ENCODE results near the gene FBXO36.

DNA sequence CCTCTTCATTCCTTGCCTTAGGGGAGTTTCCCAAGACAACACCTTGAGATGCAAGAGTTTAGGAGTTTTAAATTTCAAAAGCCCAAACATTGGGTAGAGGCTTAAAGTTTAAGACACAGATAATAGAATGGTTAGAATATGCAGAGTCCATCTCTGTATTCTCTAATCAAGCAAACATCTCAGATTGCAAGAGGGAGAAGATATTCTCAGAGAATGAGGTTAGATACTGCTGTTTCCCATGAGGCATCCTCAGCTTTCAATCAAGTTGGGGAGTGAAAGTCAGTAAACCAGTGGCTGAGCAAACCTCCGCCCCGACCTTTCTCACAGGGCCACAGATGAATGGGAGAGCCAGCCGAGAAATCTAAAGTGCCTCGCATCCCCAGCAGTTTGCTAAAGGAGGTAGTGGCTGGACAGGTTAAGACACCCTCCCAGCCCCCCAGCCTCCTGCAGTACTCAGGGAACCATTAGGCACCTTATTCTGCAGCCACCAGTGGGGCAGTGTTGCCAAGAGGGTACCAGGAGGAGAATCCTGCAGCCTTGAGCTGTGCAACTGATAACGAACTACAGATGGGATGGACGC lies 30.0 kb downstream of the FBXO36 start:
- TF ChIP-seq, protein P1, sequence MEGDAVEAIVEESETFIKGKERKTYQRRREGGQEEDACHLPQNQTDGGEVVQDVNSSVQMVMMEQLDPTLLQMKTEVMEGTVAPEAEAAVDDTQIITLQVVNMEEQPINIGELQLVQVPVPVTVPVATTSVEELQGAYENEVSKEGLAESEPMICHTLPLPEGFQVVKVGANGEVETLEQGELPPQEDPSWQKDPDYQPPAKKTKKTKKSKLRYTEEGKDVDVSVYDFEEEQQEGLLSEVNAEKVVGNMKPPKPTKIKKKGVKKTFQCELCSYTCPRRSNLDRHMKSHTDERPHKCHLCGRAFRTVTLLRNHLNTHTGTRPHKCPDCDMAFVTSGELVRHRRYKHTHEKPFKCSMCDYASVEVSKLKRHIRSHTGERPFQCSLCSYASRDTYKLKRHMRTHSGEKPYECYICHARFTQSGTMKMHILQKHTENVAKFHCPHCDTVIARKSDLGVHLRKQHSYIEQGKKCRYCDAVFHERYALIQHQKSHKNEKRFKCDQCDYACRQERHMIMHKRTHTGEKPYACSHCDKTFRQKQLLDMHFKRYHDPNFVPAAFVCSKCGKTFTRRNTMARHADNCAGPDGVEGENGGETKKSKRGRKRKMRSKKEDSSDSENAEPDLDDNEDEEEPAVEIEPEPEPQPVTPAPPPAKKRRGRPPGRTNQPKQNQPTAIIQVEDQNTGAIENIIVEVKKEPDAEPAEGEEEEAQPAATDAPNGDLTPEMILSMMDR (IDR thresholded peaks at IDR 0.05; ENCODE audit: low read length): no peak
- TF ChIP-seq EZH2 (optimal IDR thresholded peaks at IDR 0.05; ENCODE audit: low read depth, low read length): no peak
- TF ChIP-seq EZH2phosphoT487 (IDR thresholded peaks at IDR 0.05; ENCODE audit: low read length): no peak

Measured in MM.1S (cell line).